ENCODE data around the gene CORO6. TPM values are rescaled to one million over a fixed set of nuclear protein-coding genes. Genes with fewer than 3 reads are reported as not detected.

Gene CORO6
- polyA plus RNA-seq, 3 donors: 1.3 TPM; not detected in 2

GRCh38 chr17:29591146-29591736 is 31.5 kb downstream of the CORO6 start:
- Mint-ChIP-seq H3K27me3 (ENCODE audit: low read depth in 3 of 3) (peaks cover 24 to 45% (median 33%) of the 10 kb centered on the region in 3 donors), H3K9me3 (peaks cover 0 to 3% (median 0%) of the 10 kb centered on the region in 7 donors), H3K4me1 (peaks cover 65% of the 10 kb centered on the region), H3K36me3 (no peaks in the 10 kb centered on the region), H3K4me3 (peak overlapping the region; percentile 75 to 92), H3K27ac (peak overlapping the region in 1 of 7 donors; percentile 50)
- Histone ChIP-seq H3K36me3 (replicated peaks in 1 of 2; ENCODE audit: control insufficient read depth in 1 of 2, insufficient read depth in 2 of 2, low read length in 2 of 2) (no peaks in the 10 kb centered on the region), H3K4me3 (replicated peaks in 1 of 3; ENCODE audit: low read depth in 2 of 3, low read length in 3 of 3) (peak overlapping the region in 2 of 3 experiments; percentile 23 to 88), H3K27me3 (ENCODE audit: control insufficient read depth in 2 of 2, insufficient read depth in 2 of 2, low read length in 2 of 2) (peaks cover 2 to 29% of the 10 kb centered on the region in 2 donors), H3K79me2 (ENCODE audit: insufficient read depth, low read length) (peaks cover 28% of the 10 kb centered on the region), H3K9me3 (replicated peaks in 1 of 2; ENCODE audit: control insufficient read depth in 1 of 2, insufficient read depth in 1 of 2, low read length in 2 of 2) (no peaks in the 10 kb centered on the region), H3K9ac (ENCODE audit: insufficient read depth, low read length, poor library complexity, severe bottlenecking) (no peak overlapping the region), H3K27ac (ENCODE audit: low read depth in 1 of 2, low read length in 2 of 2) (no peak overlapping the region), H2AFZ (ENCODE audit: insufficient read depth, low read depth, low read length, poor library complexity, severe bottlenecking) (peak overlapping the region; percentile 73), H4K20me1 (ENCODE audit: insufficient read depth, low read length) (peaks cover 30% of the 10 kb centered on the region), H3K4me1 (ENCODE audit: control insufficient read depth in 1 of 2, insufficient read depth in 2 of 2, low read length in 2 of 2) (peaks cover 65 to 70% of the 10 kb centered on the region in 2 donors), H3K4me2 (replicated peaks; ENCODE audit: extremely low read depth, low read length, poor library complexity, severe bottlenecking) (peak overlapping the region; percentile 96)
- DNase-seq: peak in 1 of 3 donors; percentile 54
- TF ChIP-seq, protein P1, sequence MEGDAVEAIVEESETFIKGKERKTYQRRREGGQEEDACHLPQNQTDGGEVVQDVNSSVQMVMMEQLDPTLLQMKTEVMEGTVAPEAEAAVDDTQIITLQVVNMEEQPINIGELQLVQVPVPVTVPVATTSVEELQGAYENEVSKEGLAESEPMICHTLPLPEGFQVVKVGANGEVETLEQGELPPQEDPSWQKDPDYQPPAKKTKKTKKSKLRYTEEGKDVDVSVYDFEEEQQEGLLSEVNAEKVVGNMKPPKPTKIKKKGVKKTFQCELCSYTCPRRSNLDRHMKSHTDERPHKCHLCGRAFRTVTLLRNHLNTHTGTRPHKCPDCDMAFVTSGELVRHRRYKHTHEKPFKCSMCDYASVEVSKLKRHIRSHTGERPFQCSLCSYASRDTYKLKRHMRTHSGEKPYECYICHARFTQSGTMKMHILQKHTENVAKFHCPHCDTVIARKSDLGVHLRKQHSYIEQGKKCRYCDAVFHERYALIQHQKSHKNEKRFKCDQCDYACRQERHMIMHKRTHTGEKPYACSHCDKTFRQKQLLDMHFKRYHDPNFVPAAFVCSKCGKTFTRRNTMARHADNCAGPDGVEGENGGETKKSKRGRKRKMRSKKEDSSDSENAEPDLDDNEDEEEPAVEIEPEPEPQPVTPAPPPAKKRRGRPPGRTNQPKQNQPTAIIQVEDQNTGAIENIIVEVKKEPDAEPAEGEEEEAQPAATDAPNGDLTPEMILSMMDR (IDR thresholded peaks at IDR 0.05): no peak
- under 1% methylated on average over 26 of the region's 31 CpGs for WGBS (ENCODE audit: insufficient coverage)
- intact Hi-C loops (cut with micrococcal nuclease): no loop called here

GRCh38 chr17:29590411-29591145 is 32.1 kb downstream of the CORO6 start:
- intact Hi-C loops (cut with micrococcal nuclease): no loop called here
- Histone ChIP-seq H3K4me2 (replicated peaks; ENCODE audit: extremely low read depth, low read length, poor library complexity, severe bottlenecking) (peak overlapping the region; percentile 96), H3K27ac (ENCODE audit: low read depth in 1 of 2, low read length in 2 of 2) (no peak overlapping the region), H3K27me3 (ENCODE audit: control insufficient read depth in 2 of 2, insufficient read depth in 2 of 2, low read length in 2 of 2) (peaks cover 2 to 29% of the 10 kb centered on the region in 2 donors), H3K79me2 (ENCODE audit: insufficient read depth, low read length) (peaks cover 35% of the 10 kb centered on the region), H3K4me1 (ENCODE audit: control insufficient read depth in 1 of 2, insufficient read depth in 2 of 2, low read length in 2 of 2) (peaks cover 72 to 76% of the 10 kb centered on the region in 2 donors), H3K4me3 (replicated peaks in 1 of 3; ENCODE audit: low read depth in 2 of 3, low read length in 3 of 3) (peak overlapping the region in 1 of 3 experiments; percentile 88), H2AFZ (ENCODE audit: insufficient read depth, low read depth, low read length, poor library complexity, severe bottlenecking) (peak overlapping the region; percentile 99), H4K20me1 (ENCODE audit: insufficient read depth, low read length) (peaks cover 37% of the 10 kb centered on the region), H3K9ac (ENCODE audit: insufficient read depth, low read length, poor library complexity, severe bottlenecking) (no peak overlapping the region), H3K36me3 (replicated peaks in 1 of 2; ENCODE audit: control insufficient read depth in 1 of 2, insufficient read depth in 2 of 2, low read length in 2 of 2) (no peaks in the 10 kb centered on the region), H3K9me3 (replicated peaks in 1 of 2; ENCODE audit: control insufficient read depth in 1 of 2, insufficient read depth in 1 of 2, low read length in 2 of 2) (no peaks in the 10 kb centered on the region)
- Mint-ChIP-seq H3K27me3 (ENCODE audit: low read depth in 3 of 3) (peaks cover 24 to 45% (median 31%) of the 10 kb centered on the region in 3 donors), H3K9me3 (peaks cover 0 to 3% (median 0%) of the 10 kb centered on the region in 7 donors), H3K36me3 (no peaks in the 10 kb centered on the region), H3K27ac (peak overlapping the region in 2 of 7 donors; percentile 46 to 75), H3K4me1 (peaks cover 72% of the 10 kb centered on the region), H3K4me3 (peak overlapping the region; percentile 78 to 92)
- DNase-seq: no peak
- 23% methylated on average over 12 of the region's 30 CpGs for WGBS (ENCODE audit: insufficient coverage)
- TF ChIP-seq, protein P1 (IDR thresholded peaks at IDR 0.05): no peak

All from CD14-positive monocyte (primary cell).